ENCODE data around the gene KMT5B.

Gene KMT5B

DNA sequence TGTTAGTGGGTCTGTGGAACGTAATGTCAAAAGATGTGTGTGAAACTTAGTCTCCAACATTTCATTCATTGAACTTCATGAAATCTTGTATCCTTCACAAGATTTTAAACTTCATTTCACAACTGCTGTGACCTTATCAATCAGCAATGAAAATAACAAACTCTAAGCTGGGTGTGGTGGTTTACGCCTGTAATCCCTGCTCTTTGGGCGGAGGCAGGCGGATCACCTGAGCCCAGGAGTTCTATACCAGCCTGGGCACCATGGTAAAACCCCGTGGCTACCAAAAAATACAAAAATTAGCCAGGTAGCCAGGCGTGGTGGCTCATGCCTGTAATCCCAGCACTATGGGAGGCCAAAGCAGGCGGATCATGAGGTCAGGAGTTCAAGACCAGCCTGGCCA, 97.0 kb downstream of the KMT5B start:
- TF ChIP-seq, protein P1, sequence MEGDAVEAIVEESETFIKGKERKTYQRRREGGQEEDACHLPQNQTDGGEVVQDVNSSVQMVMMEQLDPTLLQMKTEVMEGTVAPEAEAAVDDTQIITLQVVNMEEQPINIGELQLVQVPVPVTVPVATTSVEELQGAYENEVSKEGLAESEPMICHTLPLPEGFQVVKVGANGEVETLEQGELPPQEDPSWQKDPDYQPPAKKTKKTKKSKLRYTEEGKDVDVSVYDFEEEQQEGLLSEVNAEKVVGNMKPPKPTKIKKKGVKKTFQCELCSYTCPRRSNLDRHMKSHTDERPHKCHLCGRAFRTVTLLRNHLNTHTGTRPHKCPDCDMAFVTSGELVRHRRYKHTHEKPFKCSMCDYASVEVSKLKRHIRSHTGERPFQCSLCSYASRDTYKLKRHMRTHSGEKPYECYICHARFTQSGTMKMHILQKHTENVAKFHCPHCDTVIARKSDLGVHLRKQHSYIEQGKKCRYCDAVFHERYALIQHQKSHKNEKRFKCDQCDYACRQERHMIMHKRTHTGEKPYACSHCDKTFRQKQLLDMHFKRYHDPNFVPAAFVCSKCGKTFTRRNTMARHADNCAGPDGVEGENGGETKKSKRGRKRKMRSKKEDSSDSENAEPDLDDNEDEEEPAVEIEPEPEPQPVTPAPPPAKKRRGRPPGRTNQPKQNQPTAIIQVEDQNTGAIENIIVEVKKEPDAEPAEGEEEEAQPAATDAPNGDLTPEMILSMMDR (conservative IDR thresholded peaks at IDR 0.05; ENCODE audit: low read depth, low read length), result no peak
- Histone ChIP-seq H3K4me2 (no peak overlapping the region), H3K27ac (no peak overlapping the region), H3K4me1 (ENCODE audit: low read depth, poor library complexity, severe bottlenecking) (peaks cover 23% of the 10 kb centered on the region), H3K27me3 (ENCODE audit: insufficient read depth, low read depth) (no peaks in the 10 kb centered on the region), H3K36me3 (ENCODE audit: insufficient read depth) (no peaks in the 10 kb centered on the region), H3K9ac (no peak overlapping the region), H3K4me3 (IDR thresholded peaks at IDR 0.05; ENCODE audit: insufficient read depth, low read depth, low read length) (no peak overlapping the region), H3K79me2 (ENCODE audit: insufficient read depth, low read depth) (peaks cover 89% of the 10 kb centered on the region), H2AFZ (ENCODE audit: low read depth) (no peak overlapping the region), H4K20me1 (ENCODE audit: insufficient read depth) (peaks cover 3% of the 10 kb centered on the region; the same call in 1 of the 2 replicates)

DNA sequence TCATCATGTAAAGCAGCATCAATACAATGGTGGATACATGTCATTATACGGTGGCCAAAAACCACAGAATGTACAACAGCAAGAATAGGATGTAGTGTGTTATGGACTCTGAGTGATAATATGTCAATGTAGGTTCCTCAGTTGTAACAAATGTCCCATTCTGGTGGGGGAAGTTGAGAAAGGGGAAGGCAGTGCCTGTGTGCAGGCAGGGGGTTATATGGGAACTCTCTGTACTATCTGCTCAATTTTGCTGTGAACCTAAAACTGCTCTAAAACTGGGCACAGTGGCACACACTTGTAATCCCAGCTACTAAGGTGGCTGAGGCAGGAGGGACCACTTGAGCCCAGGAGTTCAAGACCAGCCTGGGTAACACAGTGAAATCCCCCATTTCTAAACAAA, 97.8 kb downstream of the KMT5B start:
- Histone ChIP-seq H4K20me1 (ENCODE audit: insufficient read depth) (peaks cover 3% of the 10 kb centered on the region; the same call in 1 of the 2 replicates), H3K36me3 (ENCODE audit: insufficient read depth) (no peaks in the 10 kb centered on the region), H3K27ac (no peak overlapping the region), H3K79me2 (ENCODE audit: insufficient read depth, low read depth) (peaks cover 91% of the 10 kb centered on the region), H3K4me2 (no peak overlapping the region), H2AFZ (ENCODE audit: low read depth) (no peak overlapping the region), H3K4me3 (IDR thresholded peaks at IDR 0.05; ENCODE audit: insufficient read depth, low read depth, low read length) (no peak overlapping the region), H3K27me3 (ENCODE audit: insufficient read depth, low read depth) (no peaks in the 10 kb centered on the region), H3K9ac (no peak overlapping the region), H3K4me1 (ENCODE audit: low read depth, poor library complexity, severe bottlenecking) (peaks cover 23% of the 10 kb centered on the region)
- TF ChIP-seq, protein P1 (conservative IDR thresholded peaks at IDR 0.05; ENCODE audit: low read depth, low read length), result no peak

DNA sequence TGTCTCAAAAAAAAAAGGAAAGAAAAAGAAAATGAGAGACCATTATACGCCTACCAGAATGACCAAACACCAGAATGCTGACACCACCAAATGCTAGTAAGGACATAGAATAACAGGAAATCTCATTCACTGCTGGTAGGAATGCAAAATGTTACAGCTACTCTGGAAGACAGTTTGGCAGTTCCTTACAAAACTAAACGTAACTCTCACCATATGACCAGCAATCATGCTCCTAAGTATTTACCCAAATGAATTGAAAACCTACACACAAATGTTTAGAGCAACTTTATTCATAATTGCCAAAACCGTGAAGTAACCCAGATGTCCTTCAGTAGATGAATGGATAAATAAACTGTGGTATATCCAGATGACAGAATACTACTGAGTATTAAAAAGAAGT, 99.1 kb downstream of the KMT5B start:
- no peaks in the 10 kb centered on the region for H3K36me3 ChIP-seq (ENCODE audit: insufficient read depth)
- H2AFZ ChIP-seq (ENCODE audit: low read depth), result no peak overlapping the region
- no peaks in the 10 kb centered on the region for H3K27me3 ChIP-seq (ENCODE audit: insufficient read depth, low read depth)
- TF ChIP-seq, protein P1 (conservative IDR thresholded peaks at IDR 0.05; ENCODE audit: low read depth, low read length), result no peak
- H3K79me2 ChIP-seq (ENCODE audit: insufficient read depth, low read depth), result peaks cover 89% of the 10 kb centered on the region
- peaks cover 14% of the 10 kb centered on the region for H3K4me1 ChIP-seq (ENCODE audit: low read depth, poor library complexity, severe bottlenecking)
- no peak overlapping the region for H3K4me3 ChIP-seq (IDR thresholded peaks at IDR 0.05; ENCODE audit: insufficient read depth, low read depth, low read length)
- H3K9ac ChIP-seq, result no peak overlapping the region
- no peaks in the 10 kb centered on the region; the same call in 1 of the 2 replicates for H4K20me1 ChIP-seq (ENCODE audit: insufficient read depth)
- no peak overlapping the region for H3K4me2 ChIP-seq
- H3K27ac ChIP-seq, result no peak overlapping the region

DNA sequence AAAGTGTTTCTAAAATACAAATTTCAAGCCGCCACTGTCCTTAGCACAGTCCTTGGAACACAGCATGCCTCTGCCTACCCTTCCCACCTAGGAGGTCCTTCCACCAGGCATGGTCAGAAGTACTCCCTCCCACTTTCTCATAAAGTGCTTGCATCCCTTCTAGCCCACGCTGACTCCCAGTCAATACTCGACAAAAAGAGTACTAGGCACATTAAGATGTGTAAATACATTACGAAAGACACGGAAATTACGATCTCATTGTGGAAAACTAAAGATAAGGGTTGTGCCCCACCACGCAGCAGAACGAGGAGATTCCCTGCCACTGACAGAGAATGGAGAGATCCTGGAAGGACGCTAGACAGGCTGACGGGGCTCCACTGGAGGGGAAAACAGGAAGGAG, 105.4 kb downstream of the KMT5B start:
- no peak overlapping the region for H3K4me2 ChIP-seq
- no peak overlapping the region for H3K9ac ChIP-seq
- H3K4me3 ChIP-seq (IDR thresholded peaks at IDR 0.05; ENCODE audit: insufficient read depth, low read depth, low read length), result no peak overlapping the region
- no peak overlapping the region for H3K27ac ChIP-seq
- no peaks in the 10 kb centered on the region for H4K20me1 ChIP-seq (ENCODE audit: insufficient read depth)
- H3K36me3 ChIP-seq (ENCODE audit: insufficient read depth), result no peaks in the 10 kb centered on the region
- TF ChIP-seq, protein P1 (conservative IDR thresholded peaks at IDR 0.05; ENCODE audit: low read depth, low read length), result no peak
- no peak overlapping the region for H2AFZ ChIP-seq (ENCODE audit: low read depth)
- no peaks in the 10 kb centered on the region for H3K27me3 ChIP-seq (ENCODE audit: insufficient read depth, low read depth)
- H3K79me2 ChIP-seq (ENCODE audit: insufficient read depth, low read depth), result peaks cover 61% of the 10 kb centered on the region; the same call in 1 of the 2 replicates
- peaks cover 28% of the 10 kb centered on the region for H3K4me1 ChIP-seq (ENCODE audit: low read depth, poor library complexity, severe bottlenecking)
